Embryonic facial prominence (tissue), 1 donor: ENCODE data around the gene PPFIA3.
A peak's percentile ranks its signal among the peaks of the same experiment; 100 is the strongest.
"Not testable (repeated sequence)": the region's sequence is repeated elsewhere in the genome, so short reads cannot be mapped to it uniquely, and the experiment has no call there.

ENCODE experiments used
- DNase-seq: peaks from one replicate; pipeline ENCODE4 v3.0.0-alpha.2; 2016; ENCODE audit errors: extremely low spot score

PPFIA3 gene

GRCh38 chr19:49103331-49104085 is 15.8 kb upstream of the PPFIA3 start:
- no peak for DNase-seq

DNA sequence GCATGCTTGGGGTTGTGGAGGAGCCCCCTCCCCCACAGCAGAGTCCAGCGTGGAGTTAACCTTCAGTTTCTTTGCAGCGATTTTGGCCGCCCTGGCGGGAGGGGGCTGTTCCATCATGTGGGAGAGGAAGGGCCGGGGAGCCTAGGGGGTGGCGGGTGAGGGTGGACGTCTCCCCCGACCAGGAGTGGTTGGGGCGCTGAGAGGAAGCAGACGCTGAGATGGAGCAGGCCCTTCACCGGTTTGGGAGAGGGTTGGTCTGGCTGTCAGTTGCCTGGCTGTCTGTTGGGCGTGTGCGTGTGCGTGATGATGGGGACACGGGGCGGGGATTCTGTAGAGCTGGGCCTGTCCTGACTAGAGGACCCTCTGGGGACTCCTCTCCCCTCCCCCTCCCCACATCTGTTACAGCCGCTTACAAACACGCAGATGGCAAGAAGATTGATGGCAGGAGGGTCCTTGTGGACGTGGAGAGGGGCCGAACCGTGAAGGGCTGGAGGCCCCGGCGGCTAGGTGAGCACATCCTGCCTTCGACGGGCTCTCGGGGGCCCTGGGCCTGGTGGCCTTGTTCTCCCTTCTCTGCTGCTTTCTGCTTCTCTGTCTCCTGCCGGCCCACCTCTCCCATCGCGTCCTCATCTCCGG is 15.0 kb upstream of the PPFIA3 start:
- DNase-seq, result no peak

DNA sequence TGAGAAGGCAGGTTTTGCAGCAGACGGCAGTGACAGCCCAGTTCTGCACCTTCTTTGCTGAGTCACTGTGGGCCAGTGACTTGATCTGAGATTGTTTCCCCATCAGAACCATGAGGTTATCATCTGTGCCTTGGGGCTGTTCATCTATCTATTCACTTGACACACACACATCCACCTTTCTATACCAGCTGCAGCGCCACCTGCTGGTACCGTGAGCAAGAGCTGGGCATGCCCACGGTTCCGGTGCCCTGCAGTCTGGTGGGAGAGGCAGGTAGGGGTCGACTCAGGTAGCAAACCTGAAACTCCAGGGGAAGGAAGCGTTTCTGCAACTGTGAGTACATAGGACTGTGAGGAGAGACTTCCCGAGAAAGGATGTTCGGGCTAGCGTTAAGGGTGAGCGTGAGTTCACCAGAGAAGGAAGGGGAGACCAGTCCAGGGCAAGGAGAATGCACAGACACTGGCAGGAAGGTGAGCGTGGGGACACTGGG is 12.7 kb upstream of the PPFIA3 start:
- no peak for DNase-seq

GRCh38 chr19:49107625-49108459 is 11.5 kb upstream of the PPFIA3 start:
- DNase-seq, result no peak

GRCh38 chr19:49109051-49109450 is 10.3 kb upstream of the PPFIA3 start:
- DNase-seq, result no peak

DNA sequence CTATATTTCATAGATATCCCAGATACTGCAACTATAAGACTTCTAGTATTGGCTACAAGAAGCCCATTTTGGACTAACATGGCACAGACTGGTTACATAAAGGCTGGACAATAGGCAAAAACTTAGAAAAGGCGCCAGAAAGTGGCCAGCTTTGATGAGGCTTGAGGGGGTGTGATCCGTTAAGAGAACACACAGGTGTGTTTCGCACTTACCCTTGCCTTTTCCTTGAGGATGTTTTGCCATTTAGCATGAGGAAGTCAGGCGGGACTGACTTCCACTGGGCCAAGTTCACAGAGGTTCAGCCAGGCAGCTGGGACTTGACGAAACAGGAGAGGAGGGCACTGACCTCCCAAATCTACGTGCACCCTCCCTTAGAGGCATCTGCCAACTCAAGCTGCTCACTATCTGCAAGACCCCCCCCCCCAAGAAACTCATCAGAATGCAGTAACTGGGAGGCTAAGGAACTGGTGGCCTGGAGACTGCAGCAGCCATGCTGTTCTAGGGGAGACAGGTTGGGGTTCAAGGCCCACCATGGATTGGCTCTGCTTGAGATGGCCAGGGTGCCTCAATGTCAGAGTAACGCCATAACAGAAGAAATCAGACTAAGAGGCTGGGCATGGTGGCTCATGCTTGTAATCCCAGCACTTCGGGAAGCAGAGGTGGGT is 9.6 kb upstream of the PPFIA3 start:
- DNase-seq, result no peak

DNA sequence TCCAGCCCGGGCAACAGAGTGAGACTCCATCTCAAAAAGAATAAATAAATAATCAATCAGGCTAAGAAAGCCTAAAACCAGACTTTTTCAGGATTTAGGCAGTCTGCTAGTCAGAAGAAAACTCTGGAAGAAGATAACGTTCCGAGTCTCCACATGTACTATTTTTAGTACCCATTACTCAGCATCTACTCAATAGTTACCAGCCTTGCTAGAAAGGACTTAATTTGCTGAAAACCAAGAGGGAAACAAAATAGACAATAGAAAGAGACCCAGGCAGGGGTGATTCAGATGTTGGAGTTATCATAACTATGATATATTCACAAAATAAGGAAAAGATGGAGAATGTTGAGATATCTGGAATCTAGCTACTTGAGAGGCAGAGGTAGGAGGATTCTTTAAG is 8.8 kb upstream of the PPFIA3 start:
- DNase-seq, result no peak

GRCh38 chr19:49111218-49111998 is 7.9 kb upstream of the PPFIA3 start:
- DNase-seq, result no peak

DNA sequence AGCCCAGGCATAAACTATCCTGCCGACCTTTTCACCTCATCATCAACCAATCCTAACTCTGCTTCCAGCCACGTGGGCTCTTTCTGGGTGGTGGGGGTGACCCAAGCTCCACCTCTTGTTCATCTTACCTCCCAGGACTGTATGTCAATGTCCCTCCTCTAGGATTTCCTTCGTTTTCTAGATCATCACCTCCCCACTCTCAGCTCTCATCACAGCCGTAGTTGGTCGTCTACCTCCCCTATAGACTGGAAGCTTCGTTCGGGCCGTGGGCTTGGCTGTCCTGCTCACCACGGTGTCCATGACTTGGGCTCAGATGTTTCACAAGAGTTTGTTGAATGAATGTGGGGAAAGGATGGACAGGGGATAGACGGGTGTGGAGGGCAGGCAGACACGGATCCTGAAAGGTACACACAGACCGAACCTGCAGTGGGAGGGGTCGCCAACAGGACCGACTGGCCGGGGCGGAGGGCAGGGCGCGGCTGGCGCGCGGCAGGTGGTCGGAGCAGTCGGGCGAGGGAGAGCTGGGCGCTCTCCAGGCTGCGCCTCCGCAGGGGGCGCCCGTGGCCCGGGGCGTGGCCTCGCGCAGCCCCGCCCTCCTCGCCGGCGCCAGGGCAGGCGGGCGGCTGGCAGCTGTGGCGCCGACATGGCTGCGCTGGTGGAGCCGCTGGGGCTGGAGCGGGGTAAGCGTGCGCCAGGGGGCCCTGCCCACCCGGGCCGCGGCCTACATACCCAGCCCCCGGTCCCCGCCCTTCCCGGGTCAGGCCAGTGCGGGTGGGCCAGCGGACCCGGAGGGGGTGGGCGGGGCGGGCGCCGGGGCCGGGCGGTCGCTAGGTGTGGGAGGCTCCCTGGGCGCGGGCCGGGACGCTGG is 5.3 kb upstream of the PPFIA3 start, which contains the start of gene LIN7B:
Gene LIN7B, plus strand, starts transcription at position 609 of the 868 bp plus-strand sequence. Its CDS starts 35 bp downstream, at position 644.
- DNase-seq, result peak; percentile 37

DNA sequence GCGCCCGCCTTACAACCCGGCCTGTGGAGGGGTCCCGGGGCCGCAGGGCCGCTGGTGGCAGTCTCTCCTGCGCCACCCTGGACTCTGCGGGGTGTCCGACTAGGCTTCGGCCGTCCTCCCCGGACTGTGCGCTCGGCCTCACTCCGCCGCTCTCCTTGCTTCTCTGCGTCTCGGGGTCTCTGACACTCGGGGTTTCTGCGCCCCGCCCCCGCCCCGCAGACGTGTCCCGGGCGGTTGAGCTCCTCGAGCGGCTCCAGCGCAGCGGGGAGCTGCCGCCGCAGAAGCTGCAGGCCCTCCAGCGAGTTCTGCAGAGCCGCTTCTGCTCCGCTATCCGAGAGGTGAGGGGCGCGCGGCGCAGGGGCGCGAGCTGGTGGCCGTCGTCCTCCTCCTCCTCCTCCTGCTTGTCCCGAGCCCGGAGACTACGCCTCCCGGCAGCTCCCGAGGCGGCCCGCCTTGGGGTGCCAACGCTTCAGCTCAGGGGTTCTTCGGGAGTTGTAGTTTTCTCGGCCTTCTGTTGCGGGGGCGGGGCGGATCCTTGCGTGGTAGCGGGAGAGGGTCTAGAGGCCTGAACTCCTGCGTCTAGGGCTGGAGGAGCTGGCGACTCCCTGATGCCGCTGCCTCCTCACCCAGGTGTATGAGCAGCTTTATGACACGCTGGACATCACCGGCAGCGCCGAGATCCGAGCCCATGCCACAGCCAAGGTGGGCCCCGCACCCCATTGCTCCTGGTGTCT is 4.5 kb upstream of the PPFIA3 start:
- DNase-seq, result no peak

DNA sequence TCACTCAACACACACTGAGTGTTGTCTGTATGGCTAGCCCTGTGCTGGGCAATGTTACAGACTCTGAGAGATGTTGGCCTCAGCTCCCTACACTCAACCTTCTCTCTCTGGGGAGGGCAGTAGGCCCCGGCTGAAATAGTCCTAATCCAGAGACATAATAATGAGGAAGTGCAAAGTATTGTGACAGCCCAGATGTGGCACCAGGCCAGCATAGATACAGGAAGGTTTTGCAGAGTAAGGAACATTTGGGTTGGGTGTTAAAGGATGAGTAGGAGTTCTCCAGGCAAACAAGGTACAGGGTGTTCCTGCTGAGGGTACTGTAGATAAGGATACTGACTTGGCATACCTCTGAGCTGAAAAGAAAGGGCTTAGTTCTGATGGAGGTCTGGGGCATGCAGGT is 2.8 kb upstream of the PPFIA3 start:
- no peak for DNase-seq

DNA sequence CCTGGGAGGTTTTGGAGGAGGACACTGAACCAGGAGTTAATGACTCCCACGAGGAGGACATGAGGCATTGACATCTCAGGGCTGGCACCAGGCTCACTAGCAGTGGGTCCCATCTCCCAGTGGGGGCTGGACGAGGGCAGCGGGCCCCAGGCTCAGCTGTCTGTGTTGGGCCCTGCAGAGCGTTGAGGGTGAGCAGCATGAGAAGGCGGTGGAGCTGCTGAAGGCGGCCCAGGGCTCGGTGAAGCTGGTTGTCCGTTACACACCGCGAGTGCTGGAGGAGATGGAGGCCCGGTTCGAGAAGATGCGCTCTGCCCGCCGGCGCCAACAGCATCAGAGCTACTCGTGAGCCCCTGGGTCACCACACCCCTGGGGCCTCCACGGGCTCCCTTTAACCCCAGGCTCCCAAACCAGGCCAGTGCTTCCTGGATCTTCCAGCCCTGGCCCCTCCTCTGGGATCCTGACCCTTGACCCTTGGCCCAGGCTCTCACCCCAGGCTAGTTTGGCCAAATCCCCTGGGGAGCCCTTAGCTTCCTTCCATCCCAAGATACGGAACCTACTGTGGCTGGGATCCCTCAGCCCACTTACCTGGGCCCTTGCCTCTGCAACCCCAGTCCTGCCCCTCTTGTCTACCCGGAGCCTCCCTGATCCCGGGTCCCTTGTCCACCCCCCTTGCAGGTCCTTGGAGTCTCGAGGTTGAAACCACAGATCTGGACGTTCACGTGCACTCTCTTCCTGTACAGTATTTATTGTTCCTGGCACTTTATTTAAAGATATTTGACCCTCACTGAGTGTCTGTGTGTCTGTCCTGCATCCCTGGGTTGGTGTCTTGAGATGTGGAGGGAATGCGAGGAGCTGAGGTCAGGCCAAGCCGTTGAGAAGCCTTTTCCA is 1.4 kb upstream of the PPFIA3 start:
- no peak for DNase-seq

GRCh38 chr19:49118565-49119410 is 556 bp upstream of the PPFIA3 start, which contains the start of gene C19orf73:
C19orf73 (minus strand) TSS chr19:49119143; CDS start chr19:49119022, 121 bp downstream.
- DNase-seq, result peak; percentile 94

GRCh38 chr19:49120325-49120683 is 960 bp downstream of the PPFIA3 start:
- DNase-seq, result no peak

GRCh38 chr19:49120868-49121267 is 1.5 kb downstream of the PPFIA3 start:
- no peak for DNase-seq

DNA sequence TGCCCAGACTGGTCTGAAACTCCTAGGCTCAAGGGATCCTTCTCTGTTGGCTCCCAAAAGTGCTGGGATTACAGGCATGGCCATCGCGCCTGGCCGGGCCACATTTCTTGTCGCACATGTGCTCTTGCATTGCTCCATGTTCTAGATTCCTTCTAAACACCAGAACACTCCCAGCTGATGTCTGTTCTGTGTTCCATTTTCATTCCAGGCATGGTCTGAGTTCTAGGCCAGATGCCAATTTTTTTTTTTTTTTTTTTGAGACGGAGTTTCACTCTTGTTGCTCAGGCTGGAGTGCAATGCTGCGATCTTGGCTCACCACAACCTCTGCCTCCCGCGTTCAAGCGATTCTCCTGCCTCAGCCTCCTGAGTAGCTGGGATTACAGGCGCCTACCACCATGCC is 2.5 kb downstream of the PPFIA3 start:
- not testable (repeated sequence) for DNase-seq

GRCh38 chr19:49123285-49123684 is 3.9 kb downstream of the PPFIA3 start:
- not testable (repeated sequence) for DNase-seq
